GM19043 (cell line): Measurements from ENCODE around the gene FAM13B.

Experiments
- ATAC-seq: cut with Tn5 transposase; IDR thresholded peaks from one replicate; pipeline ENCODE4 v1.9.1; 2021; ENCODE audit warnings: low read depth; ENCODE audit not compliant: unreplicated experiment

The FAM13B gene

DNA sequence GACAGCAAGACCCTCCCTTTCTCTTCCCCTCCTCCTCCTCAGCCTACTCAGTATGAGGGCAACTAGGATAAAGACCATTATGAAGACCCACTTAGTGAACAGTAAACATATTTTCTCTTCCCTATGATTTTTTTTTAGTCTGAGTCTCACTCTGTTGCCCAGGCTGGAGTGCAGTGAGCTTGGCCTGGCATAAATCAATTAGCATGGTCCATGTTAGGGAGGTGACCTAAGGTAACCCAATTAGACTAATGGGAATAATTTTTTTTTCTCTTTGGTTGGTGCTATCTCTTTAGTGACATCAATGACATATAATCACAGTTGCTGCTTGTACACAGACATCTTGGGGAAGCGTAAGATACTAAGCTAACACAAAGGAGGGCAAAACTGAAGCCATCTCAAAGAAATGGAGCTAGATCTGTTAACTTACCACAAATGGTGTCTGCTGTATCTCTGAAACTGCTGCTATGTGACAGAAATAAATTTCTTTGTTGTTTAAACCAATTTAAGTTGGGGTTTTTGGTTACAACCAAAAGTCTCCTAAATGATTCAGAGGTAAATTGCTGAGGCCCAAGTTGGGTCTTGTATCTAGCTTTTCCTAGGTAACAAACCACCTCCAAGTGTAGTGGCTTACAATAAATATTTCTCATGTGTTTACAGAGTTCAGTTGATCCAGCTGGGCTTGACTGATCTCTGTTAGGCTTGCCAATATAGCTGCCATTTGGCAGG is 130.3 kb downstream of the FAM13B start:
- no peak for ATAC-seq

DNA sequence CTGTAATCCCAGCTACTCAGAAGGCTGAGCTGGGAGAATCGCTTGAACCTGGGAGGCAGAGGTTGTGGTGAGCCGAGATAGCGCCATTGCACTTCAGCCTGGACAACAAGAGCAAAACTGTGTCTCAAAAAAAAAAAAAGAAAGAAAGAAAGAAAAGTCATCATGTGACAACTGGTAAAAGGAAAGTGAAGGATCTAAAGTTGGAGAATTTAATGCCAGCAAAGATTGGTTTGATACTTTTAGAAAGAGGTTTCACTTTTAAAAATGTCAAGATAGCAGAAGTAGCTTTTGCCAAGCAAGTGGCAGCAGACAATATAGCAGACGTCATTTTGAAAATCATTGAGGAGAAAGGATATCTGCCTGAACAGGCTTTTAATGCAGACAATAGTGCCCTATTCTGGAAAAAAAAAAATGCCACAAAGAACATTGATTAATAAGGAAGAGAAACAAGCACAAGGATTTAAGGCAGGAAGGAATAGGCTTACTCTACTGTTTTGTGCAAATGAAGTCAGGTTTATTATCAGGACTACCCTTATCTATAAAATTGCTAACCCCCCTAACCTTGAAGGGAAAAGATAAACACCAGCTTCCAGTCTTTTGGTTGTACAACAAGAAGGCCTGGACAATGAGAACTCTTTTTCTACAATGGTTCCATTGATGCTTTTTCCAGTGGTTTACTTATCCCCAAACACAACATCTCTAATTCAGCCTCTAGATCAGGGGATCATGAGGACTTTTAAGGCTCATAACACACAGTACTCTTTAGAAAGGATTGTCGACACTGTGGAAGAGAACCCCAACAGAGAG is 131.7 kb downstream of the FAM13B start:
- no peak for ATAC-seq

GRCh38 chr5:137899493-137899892 is 133.4 kb downstream of the FAM13B start:
- ATAC-seq, result no peak

- no peak for ATAC-seq
Measured at GRCh38 chr5:137896560-137896959, 136.3 kb downstream of the FAM13B start.

DNA sequence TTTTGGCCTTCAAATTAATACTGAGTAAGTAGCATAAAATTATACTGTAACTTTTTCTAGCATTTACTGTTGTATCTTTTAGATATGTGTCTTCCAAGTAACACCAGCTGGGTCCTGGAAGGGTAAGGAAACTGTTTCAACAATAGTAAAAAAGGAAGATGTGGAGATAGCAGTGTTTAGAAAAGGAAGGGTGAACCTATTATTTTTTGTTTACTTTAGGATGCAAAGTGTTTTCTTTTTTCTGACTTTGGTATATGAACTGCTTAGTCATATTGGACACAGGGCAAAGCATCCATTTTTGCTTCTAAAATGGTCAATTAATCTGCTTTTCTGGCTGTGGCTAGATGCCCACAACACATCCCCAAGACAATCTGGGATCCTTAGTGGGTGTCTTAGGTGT is 138.3 kb downstream of the FAM13B start:
- no peak for ATAC-seq

DNA sequence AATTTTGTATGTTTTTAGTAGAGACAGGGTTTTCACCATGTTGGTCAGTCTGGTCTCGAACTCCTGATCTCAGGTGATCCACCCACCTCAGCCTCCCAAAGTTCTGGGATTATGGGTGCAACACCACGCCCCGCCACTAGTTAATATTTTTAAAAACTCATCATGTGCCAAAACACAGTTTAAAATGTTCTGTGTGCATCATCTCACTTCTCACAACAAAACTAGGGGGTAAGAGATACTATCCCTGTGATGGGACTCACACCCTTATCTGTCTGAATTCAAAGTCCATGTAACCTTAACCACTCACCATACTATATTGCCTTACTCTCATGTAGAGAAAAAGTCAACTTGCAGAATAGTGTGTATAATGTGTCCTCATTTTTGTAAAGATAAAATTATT is 141.0 kb downstream of the FAM13B start:
- no peak for ATAC-seq

DNA sequence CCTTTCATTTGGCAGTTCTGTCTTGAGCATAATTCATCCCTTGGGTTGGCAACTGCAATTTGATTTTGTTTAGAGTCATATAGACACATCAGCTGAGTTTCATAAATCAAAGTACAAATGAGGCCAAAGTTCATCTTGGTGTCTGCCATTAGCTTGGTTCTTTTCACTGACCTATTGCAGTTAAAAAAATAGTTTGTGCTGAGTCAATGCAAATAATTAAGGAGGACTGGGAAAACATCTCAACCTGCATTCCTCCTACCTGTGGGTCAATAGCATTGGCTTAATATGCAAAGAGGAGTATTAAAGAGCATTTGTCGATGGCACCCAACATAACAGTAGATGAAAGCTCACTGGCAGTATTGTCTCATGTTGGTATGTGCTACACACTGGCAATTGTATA is 142.0 kb downstream of the FAM13B start:
- ATAC-seq, result no peak

- ATAC-seq, result peak; percentile 91
Measured at GRCh38 chr5:137888863-137889759, 143.8 kb downstream of the FAM13B start, which contains the start of gene PKD2L2. TSS of gene PKD2L2 (plus strand) at chr5:137889457. CDS start at chr5:137889492, 35 bp downstream.

- ATAC-seq, result no peak
Measured at GRCh38 chr5:137888466-137888862, 144.4 kb downstream of the FAM13B start.
